Suppressor macrophage treated with lipopolysaccharide for 1 hour (primary cell): ENCODE results near the gene BARX1.
"Not testable (repeated sequence)": the region's sequence is repeated elsewhere in the genome, so short reads cannot be mapped to it uniquely, and the experiment has no call there.

Source experiments
- DNase-seq, 3 donors: peaks; one replicate each; pipeline ENCODE4 v3.0.0-alpha.2; 2020 to 2022

BARX1 gene, protein sequence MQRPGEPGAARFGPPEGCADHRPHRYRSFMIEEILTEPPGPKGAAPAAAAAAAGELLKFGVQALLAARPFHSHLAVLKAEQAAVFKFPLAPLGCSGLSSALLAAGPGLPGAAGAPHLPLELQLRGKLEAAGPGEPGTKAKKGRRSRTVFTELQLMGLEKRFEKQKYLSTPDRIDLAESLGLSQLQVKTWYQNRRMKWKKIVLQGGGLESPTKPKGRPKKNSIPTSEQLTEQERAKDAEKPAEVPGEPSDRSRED

DNA sequence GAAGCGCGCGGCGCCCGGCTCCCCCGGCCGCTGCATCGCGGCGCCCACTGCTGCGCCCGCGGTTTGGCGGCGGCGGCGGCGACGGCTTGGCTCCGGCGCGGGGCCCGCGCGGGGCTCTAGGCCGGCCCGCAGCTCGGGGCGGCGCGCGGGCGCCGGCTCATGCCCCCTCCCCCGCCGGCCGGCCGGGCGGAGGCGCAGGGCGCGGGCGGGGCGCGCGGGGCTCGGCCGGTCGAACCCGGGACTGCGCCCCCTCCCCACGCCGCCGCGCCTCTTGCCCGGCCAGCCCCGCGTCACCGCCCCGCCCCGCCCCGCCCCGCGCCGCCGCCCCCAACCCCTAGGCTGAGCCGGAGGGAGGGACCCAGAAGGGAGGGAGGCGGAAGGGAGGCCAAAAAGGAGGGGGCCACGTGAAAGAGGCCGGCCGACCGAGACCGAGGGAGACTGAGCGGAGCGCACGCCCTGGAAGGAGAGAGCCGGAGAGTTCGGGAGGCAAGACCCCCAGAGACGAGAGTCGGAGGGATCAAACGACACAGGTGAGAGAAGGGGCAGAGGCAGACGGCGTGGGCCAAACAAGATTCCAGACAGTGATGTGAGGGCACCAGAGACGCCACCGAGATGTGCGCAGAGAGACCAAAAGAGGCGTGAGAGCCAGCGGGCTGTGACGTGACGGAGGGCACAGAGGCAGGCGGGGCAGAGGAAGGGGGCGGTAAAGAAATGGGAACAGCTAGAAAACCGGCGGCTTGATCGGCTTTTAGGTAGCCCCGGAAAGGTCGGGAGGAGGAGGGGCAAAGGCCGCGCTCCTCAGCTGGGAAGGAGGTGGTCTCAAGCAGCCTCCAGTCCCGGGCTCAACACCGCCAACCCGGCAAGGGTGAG, at the start of gene BARX1:
TSS of gene BARX1 (minus strand) at position 245 of the 870 bp plus-strand sequence. CDS start at position 36, 209 bp downstream.
- DNase-seq, result peak in 2 of 3 donors; percentile 54 to 62

- peak; percentile 55 to 62 (median 59) for DNase-seq
Measured at GRCh38 chr9:94002316-94003140, 47.4 kb upstream of the BARX1 start.

DNA sequence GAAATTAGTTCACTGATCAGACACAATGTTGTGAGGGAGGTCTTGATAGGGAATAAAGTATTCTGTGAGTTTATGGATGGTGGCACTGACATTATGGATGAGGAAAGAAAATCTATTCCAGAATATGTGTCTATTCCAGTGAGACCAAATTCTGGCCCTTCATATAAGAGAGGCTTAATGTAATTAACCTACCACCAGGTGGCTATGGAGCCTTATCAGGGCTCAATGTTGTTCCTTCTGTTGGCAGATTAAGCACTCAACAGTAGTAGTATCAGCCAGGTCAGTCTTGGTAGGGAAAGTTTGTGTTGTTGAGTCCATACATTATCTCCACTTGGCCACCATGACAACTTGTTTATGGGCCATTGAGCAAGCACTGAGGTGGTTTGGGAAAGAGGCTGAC, 41.7 kb upstream of the BARX1 start:
- no peak for DNase-seq

DNA sequence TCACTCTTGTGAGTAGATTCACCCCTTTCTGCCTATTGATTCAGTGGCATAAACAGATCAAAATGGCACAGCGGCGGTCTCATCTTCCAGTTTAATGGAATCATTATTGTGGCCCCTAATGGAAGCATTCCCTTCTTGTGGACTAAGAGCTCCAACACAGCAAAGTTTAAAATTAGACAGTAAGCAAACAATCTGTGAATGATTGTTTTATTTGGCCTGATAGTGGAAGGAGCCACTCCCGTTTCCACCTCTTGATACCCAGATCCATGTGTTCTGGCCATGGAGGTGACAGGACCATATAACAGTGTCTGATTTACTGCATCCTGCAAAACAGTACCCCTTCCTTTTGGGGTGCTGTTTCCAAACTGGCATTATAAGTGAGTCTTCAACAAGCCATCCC, 41.2 kb upstream of the BARX1 start:
- DNase-seq, result no peak

GRCh38 chr9:93994545-93994944, 39.4 kb upstream of the BARX1 start:
- DNase-seq, result no peak

DNA sequence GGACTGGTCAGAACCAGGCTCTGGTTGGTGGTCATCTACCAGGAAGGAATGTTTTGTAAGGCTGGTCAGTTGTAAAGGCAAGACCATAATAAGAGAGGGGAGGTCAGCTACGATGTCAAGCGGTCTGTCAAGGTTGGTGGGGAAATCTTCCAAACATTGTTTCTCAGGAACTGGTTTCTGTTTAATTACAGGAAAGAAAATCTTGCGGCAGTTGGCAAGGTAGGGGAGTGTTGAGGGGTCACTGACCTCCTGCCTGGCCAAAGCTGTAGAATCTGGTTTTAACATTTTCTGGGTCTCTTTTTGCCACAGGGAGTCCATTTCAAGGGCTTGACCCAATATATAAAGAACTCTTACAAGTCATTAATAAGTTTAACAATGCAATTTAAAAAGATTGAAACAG, 39.0 kb upstream of the BARX1 start:
- DNase-seq, result no peak

DNA sequence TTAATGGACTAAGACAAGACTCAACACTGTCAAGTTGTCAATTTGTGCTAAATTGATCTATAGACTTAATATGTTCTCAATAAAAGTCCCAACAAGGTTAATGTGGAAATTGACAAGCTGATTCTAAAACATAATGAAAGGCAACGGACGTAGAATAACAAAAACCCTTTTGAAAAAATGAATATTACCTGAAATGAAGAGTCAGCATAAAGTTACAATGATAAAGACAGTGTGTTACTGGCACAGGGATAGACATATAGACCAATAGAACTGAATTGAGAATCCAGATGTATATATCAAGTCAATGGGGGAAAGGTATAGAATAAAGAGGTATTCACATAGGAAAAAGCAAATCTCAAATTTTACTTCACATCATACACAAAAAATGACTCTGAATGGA, 37.7 kb upstream of the BARX1 start:
- DNase-seq, result no peak

DNA sequence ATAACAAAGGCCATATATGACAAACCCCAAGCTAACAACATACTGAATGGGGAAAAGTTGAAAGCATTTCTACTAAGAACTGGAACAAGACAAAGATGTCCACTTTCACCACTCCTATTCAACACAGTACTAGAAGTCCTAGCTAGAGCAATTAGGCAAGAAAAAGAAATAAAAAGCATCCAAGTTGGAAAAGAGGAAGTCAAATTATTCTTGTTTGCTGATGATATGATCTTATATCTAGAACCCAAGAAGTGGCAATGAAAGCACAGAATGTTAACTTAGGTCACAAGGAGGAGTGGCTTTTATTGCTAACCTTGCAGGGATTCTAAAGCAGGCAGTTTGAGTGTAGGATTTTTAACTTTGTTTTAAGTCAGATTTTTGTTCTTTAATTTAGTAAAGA, 35.3 kb upstream of the BARX1 start:
- DNase-seq, result no peak

DNA sequence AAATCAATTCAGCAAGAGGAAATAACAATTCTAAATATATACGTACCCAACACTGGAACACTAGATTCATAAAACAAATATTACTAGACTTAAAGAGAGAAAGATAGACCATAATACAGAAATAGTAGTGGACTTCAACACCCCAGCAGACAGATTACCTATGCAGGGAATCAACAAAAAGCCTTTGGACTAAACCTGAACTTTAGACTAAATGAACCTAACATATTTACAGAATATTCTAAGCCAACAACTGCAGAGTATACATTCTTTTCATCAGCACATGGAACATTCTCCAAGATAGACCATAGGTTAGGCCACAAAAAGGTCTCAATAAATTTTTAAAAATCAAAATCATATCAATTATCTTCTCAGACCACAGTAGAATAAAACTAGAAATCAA, 32.9 kb upstream of the BARX1 start:
- DNase-seq, result no peak

DNA sequence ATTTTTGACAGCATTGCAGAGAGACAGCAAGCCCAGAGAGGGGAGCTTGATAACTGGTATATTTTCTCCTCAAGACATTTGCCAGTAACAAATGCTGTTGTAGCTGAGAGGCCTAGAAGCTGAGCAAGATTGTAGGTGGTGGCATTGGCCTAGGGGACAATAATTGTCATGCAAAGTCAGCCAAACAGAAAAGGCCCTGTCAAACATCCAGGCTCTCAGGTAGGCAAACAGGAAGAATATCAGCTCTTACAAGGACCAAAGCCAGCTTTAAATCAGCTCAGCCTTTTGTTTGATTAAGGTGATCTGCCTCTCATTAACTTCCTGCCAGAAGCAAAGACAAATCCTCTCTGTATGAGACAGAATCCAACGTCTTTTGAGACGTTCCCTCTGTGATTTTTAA, 29.7 kb upstream of the BARX1 start:
- DNase-seq, result no peak

DNA sequence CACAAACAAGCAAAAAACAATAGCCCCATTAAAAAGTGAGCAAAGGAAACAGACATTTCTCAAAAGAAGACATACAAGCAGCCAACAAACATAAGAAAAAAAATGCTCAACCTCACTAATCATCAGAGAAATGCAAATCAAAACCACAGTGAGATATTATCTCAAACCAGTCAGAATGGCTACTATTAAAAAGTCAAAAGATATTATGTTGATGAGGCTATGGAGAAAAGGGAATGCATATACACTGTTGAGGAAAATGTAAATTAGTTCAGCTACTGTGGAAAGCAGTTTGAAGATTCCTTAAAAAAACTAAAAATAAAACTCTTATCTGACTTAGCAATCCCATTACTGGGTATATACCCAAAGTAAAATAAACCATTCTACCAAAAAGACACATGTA, 28.7 kb upstream of the BARX1 start:
- no peak for DNase-seq

DNA sequence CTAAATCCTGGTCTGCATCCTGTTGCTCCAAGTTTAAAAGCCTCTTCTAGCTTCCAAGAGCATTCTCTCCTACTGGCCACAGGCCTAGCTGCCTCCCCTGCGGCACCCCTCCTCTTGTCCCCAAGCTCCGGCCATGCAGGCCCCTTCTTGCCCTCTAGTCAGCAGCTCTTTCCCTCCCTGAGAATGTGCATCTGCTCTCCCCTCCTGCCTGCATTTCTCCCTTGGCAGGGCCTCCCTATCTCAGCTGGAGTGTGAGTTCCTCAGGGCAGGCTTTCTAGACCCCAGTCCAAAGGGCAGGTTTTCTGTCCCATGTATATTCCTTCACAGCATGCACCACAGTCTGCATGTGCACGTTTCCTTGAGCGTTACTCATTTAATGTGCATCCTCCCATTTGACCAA, 24.6 kb upstream of the BARX1 start:
- no peak for DNase-seq

GRCh38 chr9:93978551-93978950, 23.4 kb upstream of the BARX1 start:
- no peak for DNase-seq

DNA sequence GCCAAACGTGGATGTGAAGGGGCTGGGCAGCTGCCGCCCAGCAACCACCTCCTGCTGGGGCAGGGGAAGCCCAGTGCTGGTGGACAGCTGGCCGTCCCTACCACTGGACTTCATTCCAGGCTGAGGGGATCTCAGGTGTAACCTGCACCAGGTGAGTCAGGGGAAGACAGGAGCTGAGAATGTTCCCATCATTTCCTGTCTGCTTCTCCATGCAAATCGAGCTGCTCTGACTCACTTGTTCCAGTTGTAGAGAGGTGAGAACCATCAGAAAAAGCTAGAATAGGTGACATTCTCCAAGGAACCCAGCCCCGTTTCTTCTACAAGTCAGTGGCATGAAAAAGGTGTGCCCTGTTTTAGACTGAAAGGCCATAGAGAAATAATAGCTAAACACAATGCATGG, 21.8 kb upstream of the BARX1 start:
- no peak for DNase-seq

GRCh38 chr9:93976081-93976480, 20.9 kb upstream of the BARX1 start:
- DNase-seq, result no peak

DNA sequence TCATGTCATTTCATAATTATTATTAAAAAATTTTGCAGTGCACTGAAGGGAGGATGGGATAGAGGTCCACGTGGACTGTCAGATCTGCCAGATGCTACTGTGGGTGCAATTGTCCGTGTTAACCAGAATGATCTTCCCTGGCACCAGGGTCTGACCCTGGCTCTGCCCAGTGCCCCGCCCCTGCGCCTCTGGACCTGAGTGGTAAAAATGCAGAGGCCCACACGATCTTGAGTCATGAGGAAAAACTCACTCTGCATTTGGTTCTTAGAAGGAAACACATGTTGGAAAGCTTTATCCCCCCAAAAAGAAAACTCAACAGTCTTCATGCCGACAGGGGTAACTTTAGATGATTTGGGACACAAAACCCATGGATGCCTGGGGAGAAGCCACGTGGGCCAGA, 20.1 kb upstream of the BARX1 start:
- DNase-seq, result no peak

- DNase-seq, result no peak
Measured at GRCh38 chr9:93974151-93974550, 19.0 kb upstream of the BARX1 start.

DNA sequence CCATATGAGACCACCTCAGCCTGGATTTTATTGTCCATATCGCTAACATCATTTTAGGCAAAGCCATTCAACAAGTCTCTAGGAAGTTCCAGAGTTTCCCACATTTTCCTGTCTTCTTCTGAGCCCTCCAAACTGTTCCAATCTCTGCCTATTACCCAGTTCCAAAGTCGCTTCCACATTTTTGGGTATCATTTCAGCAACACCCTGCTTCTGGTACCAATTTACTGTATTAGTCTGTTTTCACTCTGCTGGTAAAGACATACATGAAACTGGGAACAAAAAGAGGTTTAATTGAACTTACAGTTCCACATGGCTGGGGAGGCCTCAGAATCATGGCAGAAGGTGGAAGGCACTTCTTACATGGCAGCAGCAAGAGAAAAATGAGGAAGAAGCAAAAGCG, 17.5 kb upstream of the BARX1 start:
- not testable (repeated sequence) for DNase-seq

GRCh38 chr9:93969328-93969661, 14.1 kb upstream of the BARX1 start:
- no peak for DNase-seq

DNA sequence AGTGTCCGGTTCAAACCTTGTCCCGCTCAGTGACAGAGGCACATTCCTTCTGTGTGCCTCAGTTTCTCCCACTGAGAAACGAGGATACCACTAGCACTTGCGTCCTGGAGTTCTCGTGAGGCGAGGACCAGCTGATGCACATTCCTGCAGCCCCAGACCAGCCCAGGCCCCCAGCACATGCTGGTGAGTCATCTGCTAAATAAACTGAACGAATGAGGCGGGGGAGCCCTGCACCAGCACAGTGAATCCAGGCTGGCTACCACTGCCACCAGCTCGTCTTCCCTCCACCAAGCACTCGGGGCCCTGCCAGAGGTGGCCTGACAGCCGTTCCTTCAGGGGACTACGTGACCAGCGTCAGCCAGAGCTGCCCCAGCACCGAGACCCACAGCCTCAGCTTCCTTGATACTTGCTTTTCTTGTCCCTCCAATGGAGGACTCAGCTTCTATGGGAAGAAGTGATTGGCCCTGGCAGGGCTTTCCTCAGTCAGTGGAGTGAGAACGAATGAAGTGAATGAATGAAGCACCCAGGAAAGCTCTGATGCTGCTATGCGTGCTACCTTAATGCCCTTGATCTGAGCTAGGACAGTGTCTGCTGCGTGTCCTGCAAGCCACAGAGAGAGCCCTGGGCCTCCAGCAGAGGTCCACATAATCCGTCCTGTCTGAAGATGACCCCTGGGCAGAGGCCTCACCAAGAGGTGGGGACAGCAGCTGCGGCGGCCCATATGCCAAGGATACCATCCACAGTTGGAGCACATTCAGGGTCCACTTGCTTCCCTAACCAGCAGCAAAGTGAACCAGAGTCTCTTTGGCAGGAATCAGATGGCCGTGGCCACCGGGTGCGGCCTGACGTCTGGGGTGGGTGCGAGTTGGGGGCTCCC, 13.5 kb upstream of the BARX1 start:
- no peak for DNase-seq

DNA sequence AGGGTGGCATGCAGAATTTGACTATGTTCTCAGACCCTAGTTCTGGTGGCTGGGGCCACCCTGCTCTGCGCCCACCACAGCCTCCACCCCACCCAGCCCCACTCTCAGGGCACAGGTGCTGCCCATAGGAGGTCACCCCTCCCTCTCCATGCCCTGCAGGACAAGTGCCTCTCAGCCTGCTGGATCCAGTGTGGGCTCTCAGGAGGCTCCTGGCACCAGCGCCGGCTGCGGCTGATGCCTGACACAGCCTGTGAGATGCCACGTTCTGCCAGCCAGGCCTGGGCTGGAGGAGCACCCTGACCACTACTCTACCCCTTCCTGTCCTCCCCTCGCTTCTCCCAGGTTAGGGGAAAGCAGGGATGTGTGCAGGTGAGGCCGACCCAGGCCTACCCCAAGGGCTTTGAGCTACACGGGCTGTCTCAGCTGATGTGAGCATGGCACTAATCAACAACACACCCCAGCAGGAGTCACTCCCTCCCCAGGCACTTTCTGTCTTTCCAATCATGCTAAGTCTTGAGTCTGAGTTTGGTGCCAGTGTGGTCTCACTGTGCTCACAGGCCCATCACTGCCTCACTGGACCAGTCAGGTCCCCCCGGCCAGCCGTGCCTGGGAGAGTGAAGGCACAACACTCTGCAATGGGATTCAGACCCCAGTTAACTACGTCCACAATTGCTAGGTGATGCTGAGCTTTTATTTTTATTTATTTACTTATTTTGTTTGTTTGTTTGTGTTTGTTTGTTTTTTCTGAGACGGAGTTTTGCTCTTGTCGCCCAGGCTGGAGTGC, 12.1 kb upstream of the BARX1 start:
- no peak for DNase-seq
